ENCODE measurements around the gene RFX4.

GRCh38 chr12:106564678-106565329, 18.0 kb upstream of the RFX4 start:
- TF ChIP-seq, protein P1, sequence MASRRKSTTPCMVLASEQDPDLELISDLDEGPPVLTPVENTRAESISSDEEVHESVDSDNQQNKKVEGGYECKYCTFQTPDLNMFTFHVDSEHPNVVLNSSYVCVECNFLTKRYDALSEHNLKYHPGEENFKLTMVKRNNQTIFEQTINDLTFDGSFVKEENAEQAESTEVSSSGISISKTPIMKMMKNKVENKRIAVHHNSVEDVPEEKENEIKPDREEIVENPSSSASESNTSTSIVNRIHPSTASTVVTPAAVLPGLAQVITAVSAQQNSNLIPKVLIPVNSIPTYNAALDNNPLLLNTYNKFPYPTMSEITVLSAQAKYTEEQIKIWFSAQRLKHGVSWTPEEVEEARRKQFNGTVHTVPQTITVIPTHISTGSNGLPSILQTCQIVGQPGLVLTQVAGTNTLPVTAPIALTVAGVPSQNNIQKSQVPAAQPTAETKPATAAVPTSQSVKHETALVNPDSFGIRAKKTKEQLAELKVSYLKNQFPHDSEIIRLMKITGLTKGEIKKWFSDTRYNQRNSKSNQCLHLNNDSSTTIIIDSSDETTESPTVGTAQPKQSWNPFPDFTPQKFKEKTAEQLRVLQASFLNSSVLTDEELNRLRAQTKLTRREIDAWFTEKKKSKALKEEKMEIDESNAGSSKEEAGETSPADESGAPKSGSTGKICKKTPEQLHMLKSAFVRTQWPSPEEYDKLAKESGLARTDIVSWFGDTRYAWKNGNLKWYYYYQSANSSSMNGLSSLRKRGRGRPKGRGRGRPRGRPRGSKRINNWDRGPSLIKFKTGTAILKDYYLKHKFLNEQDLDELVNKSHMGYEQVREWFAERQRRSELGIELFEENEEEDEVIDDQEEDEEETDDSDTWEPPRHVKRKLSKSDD (conservative IDR thresholded peaks at IDR 0.05; ENCODE audit: low read length), result no peak
- TF ChIP-seq, protein P2, sequence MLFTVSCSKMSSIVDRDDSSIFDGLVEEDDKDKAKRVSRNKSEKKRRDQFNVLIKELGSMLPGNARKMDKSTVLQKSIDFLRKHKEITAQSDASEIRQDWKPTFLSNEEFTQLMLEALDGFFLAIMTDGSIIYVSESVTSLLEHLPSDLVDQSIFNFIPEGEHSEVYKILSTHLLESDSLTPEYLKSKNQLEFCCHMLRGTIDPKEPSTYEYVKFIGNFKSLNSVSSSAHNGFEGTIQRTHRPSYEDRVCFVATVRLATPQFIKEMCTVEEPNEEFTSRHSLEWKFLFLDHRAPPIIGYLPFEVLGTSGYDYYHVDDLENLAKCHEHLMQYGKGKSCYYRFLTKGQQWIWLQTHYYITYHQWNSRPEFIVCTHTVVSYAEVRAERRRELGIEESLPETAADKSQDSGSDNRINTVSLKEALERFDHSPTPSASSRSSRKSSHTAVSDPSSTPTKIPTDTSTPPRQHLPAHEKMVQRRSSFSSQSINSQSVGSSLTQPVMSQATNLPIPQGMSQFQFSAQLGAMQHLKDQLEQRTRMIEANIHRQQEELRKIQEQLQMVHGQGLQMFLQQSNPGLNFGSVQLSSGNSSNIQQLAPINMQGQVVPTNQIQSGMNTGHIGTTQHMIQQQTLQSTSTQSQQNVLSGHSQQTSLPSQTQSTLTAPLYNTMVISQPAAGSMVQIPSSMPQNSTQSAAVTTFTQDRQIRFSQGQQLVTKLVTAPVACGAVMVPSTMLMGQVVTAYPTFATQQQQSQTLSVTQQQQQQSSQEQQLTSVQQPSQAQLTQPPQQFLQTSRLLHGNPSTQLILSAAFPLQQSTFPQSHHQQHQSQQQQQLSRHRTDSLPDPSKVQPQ (CRISPR knock-in tag; IDR thresholded peaks at IDR 0.05; ENCODE audit: borderline replicate concordance), result no peak
- TF ChIP-seq ATF3 (IDR thresholded peaks at IDR 0.05) (no peak), ATF3 (CRISPR knock-in tag; conservative IDR thresholded peaks at IDR 0.05) (no peak), DACH1 (IDR thresholded peaks at IDR 0.05; ENCODE audit: partially characterized antibody) (no peak), EZH2 (IDR thresholded peaks at IDR 0.05; ENCODE audit: borderline replicate concordance, low read depth, low read length) (no peak)
- TF ChIP-seq, protein P3, sequence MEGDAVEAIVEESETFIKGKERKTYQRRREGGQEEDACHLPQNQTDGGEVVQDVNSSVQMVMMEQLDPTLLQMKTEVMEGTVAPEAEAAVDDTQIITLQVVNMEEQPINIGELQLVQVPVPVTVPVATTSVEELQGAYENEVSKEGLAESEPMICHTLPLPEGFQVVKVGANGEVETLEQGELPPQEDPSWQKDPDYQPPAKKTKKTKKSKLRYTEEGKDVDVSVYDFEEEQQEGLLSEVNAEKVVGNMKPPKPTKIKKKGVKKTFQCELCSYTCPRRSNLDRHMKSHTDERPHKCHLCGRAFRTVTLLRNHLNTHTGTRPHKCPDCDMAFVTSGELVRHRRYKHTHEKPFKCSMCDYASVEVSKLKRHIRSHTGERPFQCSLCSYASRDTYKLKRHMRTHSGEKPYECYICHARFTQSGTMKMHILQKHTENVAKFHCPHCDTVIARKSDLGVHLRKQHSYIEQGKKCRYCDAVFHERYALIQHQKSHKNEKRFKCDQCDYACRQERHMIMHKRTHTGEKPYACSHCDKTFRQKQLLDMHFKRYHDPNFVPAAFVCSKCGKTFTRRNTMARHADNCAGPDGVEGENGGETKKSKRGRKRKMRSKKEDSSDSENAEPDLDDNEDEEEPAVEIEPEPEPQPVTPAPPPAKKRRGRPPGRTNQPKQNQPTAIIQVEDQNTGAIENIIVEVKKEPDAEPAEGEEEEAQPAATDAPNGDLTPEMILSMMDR (IDR thresholded peaks at IDR 0.05 in 2 of 3, conservative IDR thresholded peaks at IDR 0.05 in 1 of 3; ENCODE audit: insufficient read depth in 2 of 3, low read depth in 1 of 3, low read length in 3 of 3), result no peak
